Upper lobe of left lung (tissue), 4 donors: ENCODE data around the gene GRIA3.

Experiments used
- CTCF ChIP-seq, 6 experiments: fragments of 450-650 bp in 4 of 6; fragments of 200-600 bp in 2 of 6; sonication (generic) in 2 of 6; IDR thresholded peaks; one replicate each; pipeline ENCODE4 v1.5.1; 2016 to 2019; ENCODE audit warnings: antibody characterized with exemption in 6 of 6
- EP300 ChIP-seq, 4 donors: sonication (generic); formaldehyde crosslinking; IDR thresholded peaks; one replicate each; pipeline ENCODE4 v1.5.1; 2017; ENCODE audit warnings: antibody characterized with exemption in 4 of 4, control low read depth in 2 of 4
- POLR2A ChIP-seq, 4 donors: fragments of 450-650 bp; IDR thresholded peaks; one replicate each; pipeline ENCODE4 v1.5.1; 2016 to 2017; ENCODE audit warnings: antibody characterized with exemption in 4 of 4, mild to moderate bottlenecking in 2 of 4
- POLR2AphosphoS5 ChIP-seq, 2 donors: sonication (generic); formaldehyde crosslinking; IDR thresholded peaks; one replicate each; pipeline ENCODE4 v1.5.1; 2017; ENCODE audit warnings: antibody characterized with exemption in 2 of 2

- TF ChIP-seq POLR2A (IDR thresholded peaks at IDR 0.05) = no peak
- no peak for TF ChIP-seq CTCF (IDR thresholded peaks at IDR 0.05)
- no peak for TF ChIP-seq POLR2AphosphoS5 (IDR thresholded peaks at IDR 0.05)
- no peak for TF ChIP-seq EP300 (IDR thresholded peaks at IDR 0.05)
These were observed 252.5 kb downstream of the GRIA3 start for GRCh38 chrX:123436512-123437136.
